ENCODE data around the gene GPR137B. TPM values are rescaled to one million over a fixed set of nuclear protein-coding genes. Genes with fewer than 3 reads are reported as not detected.

Gene GPR137B
- total and polyA plus RNA-seq, 2 of the 4 experiments (the other 2 are of a cell fraction), result 4.5 to 12.3 TPM

DNA sequence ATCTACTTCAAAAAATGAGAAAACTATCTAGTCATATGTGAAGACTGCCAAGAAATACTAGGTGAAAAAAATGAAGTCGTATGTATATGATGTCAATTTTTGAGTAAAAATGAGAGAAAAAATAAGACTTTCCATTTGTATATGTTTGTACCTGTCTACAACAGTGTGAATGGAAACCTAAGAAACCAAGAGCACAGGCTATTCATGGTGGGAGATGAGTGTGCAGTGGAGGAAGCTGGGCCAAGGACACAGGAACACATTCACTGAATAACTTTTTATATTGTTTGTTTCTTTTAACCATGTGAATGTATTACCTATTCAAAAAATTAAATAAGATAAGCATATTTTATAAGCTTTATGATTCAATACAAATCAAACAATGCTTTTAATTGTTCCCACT lies 72.4 kb downstream of the GPR137B start:
- ChIA-PET POLR2A (ENCODE audit: unreplicated experiment) (no interaction called here), CTCF (no interaction called here)
- Histone ChIP-seq H3K36me3 (ENCODE audit: control insufficient read depth, insufficient read depth, low read length) (no peaks in the 10 kb centered on the region), H4K91ac (ENCODE audit: insufficient read depth, low read depth, low read length) (no peak overlapping the region), H3K79me1 (ENCODE audit: low read depth in 1 of 2, low read length in 2 of 2) (no peaks in the 10 kb centered on the region), H2BK5ac (ENCODE audit: low read depth, low read length, poor library complexity, severe bottlenecking) (no peak overlapping the region), H3K27ac (ENCODE audit: insufficient read depth, low read length) (no peak overlapping the region), H3K4me3 (ENCODE audit: insufficient read depth, low read depth, low read length) (no peak overlapping the region), H3K9ac (ENCODE audit: low read depth, low read length) (no peak overlapping the region), H3K9me1 (ENCODE audit: insufficient read depth, low read length) (no peaks in the 10 kb centered on the region), H4K8ac (ENCODE audit: low read depth in 2 of 2, low read length in 2 of 2) (no peak overlapping the region), H3K56ac (ENCODE audit: extremely low read depth, insufficient read depth, low read length) (no peak overlapping the region), H3K4me1 (ENCODE audit: control insufficient read depth, insufficient read depth, low read length) (no peaks in the 10 kb centered on the region), H3K27me3 (ENCODE audit: control insufficient read depth, insufficient read depth, low read length) (no peaks in the 10 kb centered on the region), H4K20me1 (ENCODE audit: insufficient read depth, low read length) (no peaks in the 10 kb centered on the region), H2AK9ac (replicated peaks; ENCODE audit: low read depth, low read length, poor library complexity) (no peak overlapping the region), H3K4me2 (ENCODE audit: low read depth, low read length) (no peak overlapping the region), H3K23ac (ENCODE audit: low read depth, low read length) (no peak overlapping the region), H3K14ac (replicated peaks; ENCODE audit: low read depth, low read length) (no peak overlapping the region), H2BK120ac (ENCODE audit: low read depth, low read length) (no peak overlapping the region), H2AK5ac (ENCODE audit: low read depth, low read length) (no peak overlapping the region), H2BK15ac (ENCODE audit: low read depth, low read length) (no peak overlapping the region), H3K9me3 (ENCODE audit: control insufficient read depth, insufficient read depth, low read length) (no peaks in the 10 kb centered on the region), H3K4ac (ENCODE audit: low read depth, low read length) (no peak overlapping the region), H2AFZ (replicated peaks; ENCODE audit: low read length, poor library complexity) (no peak overlapping the region), H2BK20ac (ENCODE audit: low read depth, low read length) (no peak overlapping the region), H4K5ac (ENCODE audit: low read depth, low read length) (no peak overlapping the region), H3K18ac (ENCODE audit: low read depth, low read length) (no peak overlapping the region)
- WGBS, 2 experiments (ENCODE audit: extremely low coverage in 2 of 2, insufficient read length in 1 of 2), result 100% methylated on average over 1 of the region's 1 CpG
- in situ Hi-C loops (cut with MboI; ENCODE audit: low sequenced_read_pairs) (no loop called here), intact Hi-C loops (cut with micrococcal nuclease) (no loop called here), dilution Hi-C loops (cut with HindIII; ENCODE audit: low sequenced_read_pairs, unreplicated experiment) (no loop called here)
- ATAC-seq (ENCODE audit: low read depth) (no peak), DNase-seq (no peak)
- TF ChIP-seq, protein P1, sequence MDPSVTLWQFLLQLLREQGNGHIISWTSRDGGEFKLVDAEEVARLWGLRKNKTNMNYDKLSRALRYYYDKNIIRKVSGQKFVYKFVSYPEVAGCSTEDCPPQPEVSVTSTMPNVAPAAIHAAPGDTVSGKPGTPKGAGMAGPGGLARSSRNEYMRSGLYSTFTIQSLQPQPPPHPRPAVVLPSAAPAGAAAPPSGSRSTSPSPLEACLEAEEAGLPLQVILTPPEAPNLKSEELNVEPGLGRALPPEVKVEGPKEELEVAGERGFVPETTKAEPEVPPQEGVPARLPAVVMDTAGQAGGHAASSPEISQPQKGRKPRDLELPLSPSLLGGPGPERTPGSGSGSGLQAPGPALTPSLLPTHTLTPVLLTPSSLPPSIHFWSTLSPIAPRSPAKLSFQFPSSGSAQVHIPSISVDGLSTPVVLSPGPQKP (IDR thresholded peaks at IDR 0.05; ENCODE audit: borderline replicate concordance, low read depth, low read length), result no peak
- TF ChIP-seq NFE2L2 (IDR thresholded peaks at IDR 0.05; ENCODE audit: low read depth, low read length) (no peak), CEBPB (IDR thresholded peaks at IDR 0.05; ENCODE audit: low read depth, low read length) (no peak), MXI1 (IDR thresholded peaks at IDR 0.05; ENCODE audit: borderline replicate concordance, low read depth, low read length) (no peak), BHLHE40 (IDR thresholded peaks at IDR 0.05; ENCODE audit: low read depth, low read length) (no peak)
- no TSS peak for BruUV-seq (replicated peaks)
